Measurements from ENCODE around the gene C14orf93.
A peak's percentile ranks its signal among the peaks of the same experiment; 100 is the strongest.
"Not testable (repeated sequence)": the region's sequence is repeated elsewhere in the genome, so short reads cannot be mapped to it uniquely, and the experiment has no call there.

Gene C14orf93

DNA sequence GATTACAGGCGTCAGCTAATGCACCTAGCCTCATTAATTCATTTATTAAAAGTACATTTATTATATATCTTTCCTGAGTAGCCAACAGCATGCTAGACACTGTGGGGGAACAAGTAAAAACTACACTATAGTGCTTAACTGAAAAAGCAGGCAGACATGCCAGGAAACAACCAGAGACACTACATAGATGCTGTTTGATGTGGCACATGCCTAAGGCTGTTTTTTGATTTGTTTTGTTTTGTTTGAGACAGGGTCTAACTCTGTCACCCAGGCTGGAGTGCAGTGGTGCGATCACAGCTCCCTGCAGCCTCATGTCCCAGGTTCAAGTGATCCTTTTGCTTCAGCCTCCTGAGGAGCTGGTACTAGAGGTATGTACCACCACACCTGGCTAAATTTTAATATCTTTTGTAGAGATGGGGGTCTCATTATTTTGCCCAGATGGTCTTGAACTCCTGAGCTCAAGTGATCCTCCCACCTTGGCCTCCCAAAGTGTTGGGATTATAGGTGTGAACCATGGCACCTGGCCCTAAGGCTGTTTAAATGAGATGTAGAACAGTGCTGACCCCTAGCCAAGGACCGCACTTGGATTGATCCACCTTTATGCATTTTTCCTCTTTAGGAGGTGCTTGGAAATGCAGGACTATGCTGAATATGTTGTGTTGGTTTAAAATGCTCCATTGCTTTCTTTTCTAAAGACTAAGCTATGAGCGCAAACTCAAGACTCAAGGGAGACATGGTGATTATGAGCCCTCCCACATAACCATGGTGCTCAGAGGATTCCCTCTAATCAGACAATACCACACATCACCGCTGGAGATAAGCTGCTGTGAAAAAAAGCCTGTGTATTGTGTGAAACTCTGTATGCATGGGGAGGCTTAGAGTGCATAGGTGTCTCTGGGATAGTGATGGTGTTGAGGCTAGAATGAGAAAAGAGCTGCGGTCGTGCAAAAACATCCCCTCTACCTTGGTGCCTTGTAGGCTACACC is 10.5 kb upstream of the C14orf93 start:
- TF ChIP-seq GATA1 (IDR thresholded peaks at IDR 0.05; ENCODE audit: low read depth, low read length), result peak; percentile 48
- no peak for TF ChIP-seq POLR2A (IDR thresholded peaks at IDR 0.05; ENCODE audit: low read length)
- peak; percentile 63 to 86 for DNase-seq

DNA sequence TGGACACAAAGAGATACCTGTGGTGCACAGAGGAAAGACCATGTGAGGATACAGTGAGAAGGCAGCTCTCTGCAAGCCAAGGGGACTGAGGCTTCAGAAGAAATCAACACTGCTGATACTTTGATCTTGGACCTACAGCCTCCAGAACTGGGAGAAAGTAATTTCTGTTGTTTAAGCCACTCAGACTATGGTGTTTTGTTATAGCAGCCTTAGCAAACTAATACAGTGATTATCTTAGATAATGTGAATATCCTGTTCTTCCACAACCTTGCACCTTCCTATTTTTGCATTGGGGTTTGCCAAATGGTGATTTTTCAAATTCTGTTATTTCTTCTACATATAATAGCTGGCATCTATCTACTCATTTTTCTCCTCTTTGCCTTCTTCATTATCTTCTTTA is 8.2 kb upstream of the C14orf93 start:
- no peak for DNase-seq
- no peak for TF ChIP-seq GATA1 (IDR thresholded peaks at IDR 0.05; ENCODE audit: low read depth, low read length)
- TF ChIP-seq POLR2A (IDR thresholded peaks at IDR 0.05; ENCODE audit: low read length), result no peak

DNA sequence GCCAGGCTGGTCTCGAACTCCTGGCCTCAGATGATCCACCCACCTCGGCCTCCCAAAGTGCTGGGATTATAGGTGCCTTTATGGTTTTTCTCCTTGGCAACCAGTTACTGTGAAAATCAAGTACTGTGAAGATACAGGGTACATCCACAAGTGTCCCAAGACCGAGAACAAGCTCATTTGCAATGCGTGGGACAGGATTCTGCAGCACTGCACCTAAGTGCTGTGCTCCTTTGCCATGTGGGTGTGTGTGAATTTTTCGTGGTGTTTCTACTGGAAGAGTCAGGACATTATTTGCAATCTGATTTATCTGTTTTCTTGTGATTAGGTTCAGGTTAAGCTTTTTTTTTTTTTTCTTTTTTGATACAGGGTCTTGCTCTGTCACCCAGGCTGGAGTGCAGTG is 7.1 kb upstream of the C14orf93 start:
- TF ChIP-seq POLR2A (IDR thresholded peaks at IDR 0.05; ENCODE audit: low read length), result no peak
- DNase-seq, result no peak

DNA sequence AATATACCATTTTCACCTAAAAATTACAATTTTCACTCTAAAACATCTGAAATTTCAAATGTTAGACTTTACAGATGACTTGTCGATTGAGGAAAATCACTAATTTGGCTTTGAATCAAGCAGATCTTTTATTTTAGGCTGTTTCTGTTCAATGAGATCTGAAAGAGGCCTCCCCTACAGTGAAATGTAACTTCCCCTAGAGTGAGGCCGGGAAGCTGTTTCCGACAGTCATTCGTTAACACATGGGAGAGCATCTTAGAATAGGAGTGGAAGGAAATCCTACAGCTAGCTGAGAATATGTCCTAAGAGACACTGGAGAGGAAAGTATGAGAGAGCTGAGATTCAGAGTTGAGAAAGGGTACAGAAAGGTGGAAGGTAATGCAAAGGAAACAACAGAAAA is 5.7 kb upstream of the C14orf93 start:
- no peak for TF ChIP-seq GATA1 (IDR thresholded peaks at IDR 0.05; ENCODE audit: low read depth, low read length)
- no peak for TF ChIP-seq POLR2A (IDR thresholded peaks at IDR 0.05; ENCODE audit: low read length)
- no peak for DNase-seq

DNA sequence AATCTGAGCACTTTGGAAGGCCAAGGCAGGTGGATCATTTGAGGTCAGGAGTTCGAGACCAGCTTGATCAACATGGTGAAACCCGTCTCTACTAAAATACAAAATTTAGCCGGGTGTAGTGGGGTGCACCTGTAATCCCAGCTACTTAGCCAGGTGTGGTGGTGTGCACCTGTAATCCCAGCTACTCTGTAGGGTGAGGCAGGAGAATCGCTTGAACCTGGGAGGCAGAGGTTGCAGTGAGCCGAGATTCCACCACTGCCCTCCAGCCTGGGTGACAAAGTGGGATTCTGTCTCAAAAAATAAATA is 3.8 kb upstream of the C14orf93 start:
- DNase-seq, result not testable (repeated sequence)

DNA sequence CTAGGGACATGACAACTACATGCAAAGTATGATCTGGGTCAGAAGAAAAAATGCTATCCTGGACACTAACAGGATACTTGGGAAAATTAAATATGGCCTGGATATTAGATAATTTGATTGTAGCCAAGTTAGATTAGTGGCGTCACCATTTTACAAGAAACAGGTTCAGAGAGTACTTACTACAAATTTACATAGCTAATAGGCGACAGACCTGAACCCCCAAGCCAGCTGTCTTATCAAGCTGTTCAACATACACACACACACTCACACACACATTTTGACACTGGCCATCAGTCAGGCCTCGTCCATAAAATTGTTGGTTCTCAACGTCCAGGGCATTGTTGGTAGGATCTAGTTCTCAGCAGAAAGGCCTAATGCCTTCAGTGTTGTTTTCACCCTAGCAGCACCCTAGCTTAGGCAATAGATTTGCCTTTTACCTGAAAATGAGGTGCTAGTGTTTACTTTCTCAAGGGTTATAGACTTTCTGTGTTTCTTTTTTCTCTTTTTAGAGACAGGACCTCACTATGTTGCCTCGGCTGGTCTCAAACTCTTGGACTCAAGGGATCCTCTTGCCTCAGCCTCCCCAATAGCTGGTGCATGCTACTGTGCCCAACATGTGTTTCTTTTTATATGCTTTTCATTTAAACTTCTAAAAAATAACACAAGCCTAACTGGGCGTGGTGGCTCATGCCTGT is 3.3 kb upstream of the C14orf93 start:
- DNase-seq, result no peak
- no peak for TF ChIP-seq POLR2A (IDR thresholded peaks at IDR 0.05; ENCODE audit: low read length)
- TF ChIP-seq GATA1 (IDR thresholded peaks at IDR 0.05; ENCODE audit: low read depth, low read length), result no peak

DNA sequence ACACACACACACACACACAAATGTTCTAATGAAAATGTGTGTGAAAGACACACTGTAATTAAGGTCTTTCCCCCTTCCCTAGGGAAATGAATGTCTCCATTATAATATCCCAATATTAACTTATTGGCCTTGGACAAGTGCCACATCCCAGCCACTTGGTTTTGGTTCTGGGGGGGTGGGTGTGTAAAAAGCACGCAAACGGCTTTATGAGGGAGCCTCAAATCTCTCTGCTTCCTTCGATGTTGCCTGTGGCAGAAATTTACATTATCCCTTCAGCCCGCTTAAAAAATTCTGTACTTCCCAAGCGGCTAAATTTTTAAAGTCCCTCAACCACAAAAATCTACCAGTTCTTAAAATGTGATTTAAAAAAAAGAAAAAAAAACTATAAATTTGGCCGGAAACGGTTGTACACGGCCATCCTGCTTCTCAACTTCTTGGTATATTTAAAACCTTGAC is 432 bp downstream of the C14orf93 start:
- peak; percentile 54 to 59 for DNase-seq
- TF ChIP-seq POLR2A (IDR thresholded peaks at IDR 0.05; ENCODE audit: low read length) (no peak), GATA1 (IDR thresholded peaks at IDR 0.05; ENCODE audit: low read depth, low read length) (no peak)

DNA sequence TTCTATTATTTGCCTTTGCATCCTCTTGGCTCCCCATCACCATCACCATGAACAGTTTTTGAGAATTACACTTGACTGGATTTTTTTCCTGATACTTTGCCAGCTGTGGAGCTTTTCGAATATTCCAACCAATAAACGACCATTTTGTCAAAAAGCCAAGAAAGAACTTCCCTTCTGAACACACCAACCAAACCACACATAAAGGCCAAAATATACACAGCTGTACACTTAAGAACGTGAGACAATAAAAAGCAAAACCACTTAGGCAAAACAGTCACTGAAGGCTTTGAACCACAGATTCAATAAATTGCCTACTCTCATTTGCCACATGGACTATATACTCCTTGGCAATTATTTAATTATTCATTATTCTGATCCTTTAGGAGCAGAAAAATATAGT is 1.1 kb downstream of the C14orf93 start:
- no peak for TF ChIP-seq POLR2A (IDR thresholded peaks at IDR 0.05; ENCODE audit: low read length)
- TF ChIP-seq GATA1 (IDR thresholded peaks at IDR 0.05; ENCODE audit: low read depth, low read length), result no peak
- DNase-seq, result peak; percentile 10 to 33

DNA sequence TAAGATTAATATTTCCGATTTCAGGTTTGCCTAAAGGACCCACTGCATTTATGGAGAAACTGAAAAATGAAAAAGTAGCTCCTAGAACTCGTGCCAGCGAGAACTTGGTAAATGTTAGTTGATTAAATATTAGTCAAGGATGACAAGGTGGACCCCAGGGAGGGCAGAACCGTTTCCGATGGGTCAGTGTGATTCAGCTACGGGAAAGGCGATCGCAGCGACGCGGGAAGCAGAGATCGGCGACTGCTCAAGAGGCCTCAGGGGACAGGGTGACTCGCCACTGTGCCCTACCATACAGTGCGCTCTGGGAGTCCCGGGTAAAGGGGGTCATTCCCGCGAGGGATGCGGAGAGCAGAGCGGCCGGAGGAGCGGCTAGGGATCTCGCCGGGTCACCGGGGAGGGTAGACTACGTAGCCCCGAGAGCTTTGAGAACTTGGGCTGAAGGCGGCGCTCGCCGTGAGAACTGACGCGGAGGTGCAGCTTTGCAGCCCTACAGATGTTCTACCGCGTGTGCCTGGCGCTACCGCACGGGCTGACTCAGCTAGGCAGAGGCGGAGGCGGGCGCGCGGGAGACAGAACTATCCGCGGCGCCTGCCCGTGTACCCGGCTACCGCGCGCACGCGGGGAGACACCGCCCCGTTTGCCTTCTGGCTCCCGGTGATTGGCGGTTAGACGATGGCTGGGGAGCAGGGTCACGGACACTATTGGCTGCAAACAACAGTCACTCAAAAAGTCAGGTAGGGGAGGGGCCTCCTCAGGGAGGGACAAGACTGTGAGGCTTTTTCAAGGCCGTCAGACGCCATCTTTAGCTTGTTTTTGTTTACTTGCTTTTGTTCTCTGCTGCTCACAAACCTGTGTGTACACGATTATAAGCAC is 3.2 kb downstream of the C14orf93 start:
- peak; percentile 98 for TF ChIP-seq POLR2A (IDR thresholded peaks at IDR 0.05; ENCODE audit: low read length)
- no peak for TF ChIP-seq GATA1 (IDR thresholded peaks at IDR 0.05; ENCODE audit: low read depth, low read length)

DNA sequence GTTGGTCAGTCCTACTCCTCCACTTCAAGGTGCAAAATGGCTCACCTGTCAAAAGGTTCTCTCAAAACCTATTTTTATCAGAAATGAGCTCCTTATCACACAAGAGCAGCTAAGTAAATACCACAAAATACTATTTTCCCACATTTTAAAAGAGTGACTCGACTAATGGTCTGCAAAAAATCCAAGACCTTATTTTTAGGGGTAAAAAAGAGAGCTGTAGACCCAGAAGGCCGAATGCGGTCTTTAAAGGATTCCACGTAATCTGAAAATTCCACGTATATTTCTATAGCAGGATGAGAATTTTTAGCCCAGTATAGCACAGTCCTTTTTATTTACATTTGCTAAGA is 3.8 kb downstream of the C14orf93 start:
- TF ChIP-seq POLR2A (IDR thresholded peaks at IDR 0.05; ENCODE audit: low read length) (no peak), GATA1 (IDR thresholded peaks at IDR 0.05; ENCODE audit: low read depth, low read length) (no peak)
- DNase-seq, result peak; percentile 39 to 60

More for the DNA sequence above, 3.2 kb downstream of the C14orf93 start:
- peak; percentile 99 for DNase-seq

DNA sequence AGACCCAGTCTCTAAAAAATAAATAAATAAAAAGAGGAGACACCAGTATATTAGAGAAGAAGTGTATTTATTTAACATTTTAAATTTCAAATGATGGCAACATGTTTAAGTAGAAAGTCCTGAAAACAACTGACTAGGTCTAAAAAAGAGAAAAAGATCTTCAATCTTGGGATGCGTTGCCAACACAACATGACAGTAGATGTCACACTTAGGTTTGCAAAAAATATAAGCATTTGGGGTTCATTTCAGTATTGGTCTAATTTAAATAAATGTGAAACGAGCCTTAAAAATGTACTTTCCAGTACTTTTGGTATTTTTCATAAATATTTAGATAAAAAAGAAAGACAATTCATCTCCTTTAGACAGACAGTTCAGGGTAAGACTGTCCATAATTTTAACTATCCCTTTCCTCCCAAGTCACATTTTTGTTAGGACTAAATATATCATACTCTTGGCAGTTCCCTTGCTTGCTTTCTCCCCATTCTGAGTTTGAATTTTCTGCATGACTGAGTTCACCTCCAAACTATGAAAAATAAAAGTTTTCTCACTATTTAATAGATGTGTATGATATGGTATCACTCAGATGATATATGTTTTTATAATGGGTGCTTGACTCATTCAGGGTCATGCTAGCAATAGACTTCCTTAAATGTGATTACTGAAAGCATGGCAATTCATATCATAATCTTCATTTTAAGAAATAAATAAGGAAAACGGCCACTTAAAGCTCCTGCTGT is 4.3 kb downstream of the C14orf93 start:
- peak in 1 of 2 experiments; percentile 43 for DNase-seq
- TF ChIP-seq GATA1 (IDR thresholded peaks at IDR 0.05; ENCODE audit: low read depth, low read length), result no peak
- peak; percentile 8 for TF ChIP-seq POLR2A (IDR thresholded peaks at IDR 0.05; ENCODE audit: low read length)

DNA sequence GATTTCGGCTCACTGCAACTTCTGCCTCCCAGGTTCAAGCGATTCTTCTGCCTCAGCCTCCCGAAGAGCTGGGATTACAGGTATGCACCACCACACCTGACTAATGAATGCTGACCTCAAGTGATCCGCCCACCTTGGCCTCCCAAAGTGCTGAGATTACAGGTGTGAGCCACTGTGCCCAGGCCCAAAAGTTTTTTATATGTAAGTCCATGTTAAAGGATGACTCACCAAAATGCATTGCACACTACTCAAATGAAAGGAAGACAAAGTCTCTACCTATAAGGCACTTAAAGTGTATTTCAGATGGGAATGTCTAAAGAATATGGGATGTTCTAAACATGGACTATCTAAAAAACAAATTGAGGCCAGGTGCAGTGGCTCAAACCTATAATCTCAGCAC is 5.7 kb downstream of the C14orf93 start:
- not testable (repeated sequence) for DNase-seq

DNA sequence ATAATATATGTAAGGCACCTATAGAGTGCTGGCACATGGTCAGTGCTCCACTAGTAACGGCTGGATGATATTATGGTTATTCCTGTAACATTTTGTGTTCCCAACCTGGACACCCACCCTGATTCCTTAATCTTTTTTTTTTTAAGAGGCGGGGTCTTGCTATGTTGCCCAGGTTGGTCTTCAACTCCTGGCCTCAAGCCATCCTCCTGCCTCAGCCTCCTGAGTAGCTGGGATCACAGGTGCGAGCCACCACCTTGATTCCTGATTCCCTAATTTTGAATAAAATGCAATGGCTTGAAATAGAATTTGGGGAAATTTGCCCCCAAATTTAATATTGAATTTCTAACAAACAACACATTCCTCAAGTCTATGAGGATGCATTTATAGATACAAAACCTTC is 7.4 kb downstream of the C14orf93 start:
- no peak for DNase-seq
- TF ChIP-seq POLR2A (IDR thresholded peaks at IDR 0.05; ENCODE audit: low read length), result no peak
- TF ChIP-seq GATA1 (IDR thresholded peaks at IDR 0.05; ENCODE audit: low read depth, low read length), result no peak

DNA sequence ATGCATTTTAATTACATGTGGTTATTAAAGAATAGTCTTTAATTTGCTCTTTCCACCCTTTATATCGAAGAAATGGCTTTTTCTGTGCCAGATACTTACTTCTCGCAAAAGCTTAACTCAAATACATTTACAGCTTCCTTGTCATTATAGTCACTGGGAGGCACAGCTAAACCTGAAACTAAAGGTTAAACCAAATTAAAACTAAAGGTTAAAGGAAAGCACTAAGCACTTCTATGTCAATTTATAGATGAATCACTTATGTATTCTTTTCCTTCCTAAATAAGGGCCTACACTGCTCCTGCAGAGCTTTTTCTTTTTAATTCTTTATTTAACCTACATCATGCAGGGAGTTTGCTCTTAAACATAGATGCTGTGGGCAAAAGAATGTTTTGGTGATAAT is 9.1 kb downstream of the C14orf93 start:
- TF ChIP-seq GATA1 (IDR thresholded peaks at IDR 0.05; ENCODE audit: low read depth, low read length), result no peak
- TF ChIP-seq POLR2A (IDR thresholded peaks at IDR 0.05; ENCODE audit: low read length), result no peak
- no peak for DNase-seq
